ENCODE measurements around the gene CEP152. TPM values are rescaled to one million over a fixed set of nuclear protein-coding genes. Genes with fewer than 3 reads are reported as not detected.

CEP152 gene
- total RNA-seq, 1 experiment from 2014 or later, result 24.6 TPM

DNA sequence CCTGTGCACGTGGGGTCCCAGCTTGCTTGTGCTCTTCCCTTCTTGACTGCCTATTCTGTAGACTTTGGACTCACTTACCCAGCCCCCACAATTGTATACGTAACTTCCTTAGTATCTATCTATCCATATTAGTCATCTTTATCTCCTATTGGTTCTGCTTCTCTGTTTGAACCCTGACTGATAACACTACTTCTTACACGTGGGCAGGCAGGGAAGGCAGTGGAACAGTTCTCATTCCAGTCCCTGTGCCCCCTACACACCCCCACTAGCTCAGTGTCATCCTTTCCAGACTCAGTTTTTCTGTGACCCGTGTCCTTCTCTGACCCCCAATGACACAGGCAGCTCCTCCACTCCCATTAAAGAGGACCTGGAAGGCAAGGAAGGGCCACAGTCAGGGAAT is 91.2 kb downstream of the CEP152 start:
- Histone ChIP-seq H3K27ac (no peak overlapping the region), H3K27me3 (ENCODE audit: insufficient read depth, low read depth) (no peaks in the 10 kb centered on the region), H3K4me3 (no peak overlapping the region), H3K79me2 (ENCODE audit: low read depth) (no peaks in the 10 kb centered on the region), H3K4me1 (replicated peaks; ENCODE audit: insufficient read depth) (peaks cover 20% of the 10 kb centered on the region), H3F3A (ENCODE audit: insufficient read depth, low read depth) (peaks cover 10% of the 10 kb centered on the region; the same call in 1 of the 2 replicates), H3K4me2 (no peak overlapping the region), H3K36me3 (ENCODE audit: low read depth) (no peaks in the 10 kb centered on the region), H4K20me1 (ENCODE audit: insufficient read depth) (no peaks in the 10 kb centered on the region), H2AFZ (no peak overlapping the region), H3K9me3 (ENCODE audit: insufficient read depth, low read depth) (no peaks in the 10 kb centered on the region; the same call in 1 of the 2 replicates), H3K9me2 (ENCODE audit: insufficient read depth) (no peaks in the 10 kb centered on the region)
- BruUV-seq (replicated peaks), result no TSS peak
- POLR2A ChIA-PET (ENCODE audit: unreplicated experiment), result interaction anchor here (0.7 kb wide), 1 partner anchor 1646 kb away, joined by 3 read pairs; no protein-coding TSS in a partner anchor
- DNase-seq, result no peak
- CTCF ChIA-PET, result no interaction called here
- intact Hi-C loops (cut with micrococcal nuclease; ENCODE audit: unreplicated experiment), result no loop called here
- TF ChIP-seq, protein P1, sequence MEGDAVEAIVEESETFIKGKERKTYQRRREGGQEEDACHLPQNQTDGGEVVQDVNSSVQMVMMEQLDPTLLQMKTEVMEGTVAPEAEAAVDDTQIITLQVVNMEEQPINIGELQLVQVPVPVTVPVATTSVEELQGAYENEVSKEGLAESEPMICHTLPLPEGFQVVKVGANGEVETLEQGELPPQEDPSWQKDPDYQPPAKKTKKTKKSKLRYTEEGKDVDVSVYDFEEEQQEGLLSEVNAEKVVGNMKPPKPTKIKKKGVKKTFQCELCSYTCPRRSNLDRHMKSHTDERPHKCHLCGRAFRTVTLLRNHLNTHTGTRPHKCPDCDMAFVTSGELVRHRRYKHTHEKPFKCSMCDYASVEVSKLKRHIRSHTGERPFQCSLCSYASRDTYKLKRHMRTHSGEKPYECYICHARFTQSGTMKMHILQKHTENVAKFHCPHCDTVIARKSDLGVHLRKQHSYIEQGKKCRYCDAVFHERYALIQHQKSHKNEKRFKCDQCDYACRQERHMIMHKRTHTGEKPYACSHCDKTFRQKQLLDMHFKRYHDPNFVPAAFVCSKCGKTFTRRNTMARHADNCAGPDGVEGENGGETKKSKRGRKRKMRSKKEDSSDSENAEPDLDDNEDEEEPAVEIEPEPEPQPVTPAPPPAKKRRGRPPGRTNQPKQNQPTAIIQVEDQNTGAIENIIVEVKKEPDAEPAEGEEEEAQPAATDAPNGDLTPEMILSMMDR (conservative IDR thresholded peaks at IDR 0.05), result no peak
- TF ChIP-seq EZH2 (IDR thresholded peaks at IDR 0.05; ENCODE audit: low read depth), result no peak

DNA sequence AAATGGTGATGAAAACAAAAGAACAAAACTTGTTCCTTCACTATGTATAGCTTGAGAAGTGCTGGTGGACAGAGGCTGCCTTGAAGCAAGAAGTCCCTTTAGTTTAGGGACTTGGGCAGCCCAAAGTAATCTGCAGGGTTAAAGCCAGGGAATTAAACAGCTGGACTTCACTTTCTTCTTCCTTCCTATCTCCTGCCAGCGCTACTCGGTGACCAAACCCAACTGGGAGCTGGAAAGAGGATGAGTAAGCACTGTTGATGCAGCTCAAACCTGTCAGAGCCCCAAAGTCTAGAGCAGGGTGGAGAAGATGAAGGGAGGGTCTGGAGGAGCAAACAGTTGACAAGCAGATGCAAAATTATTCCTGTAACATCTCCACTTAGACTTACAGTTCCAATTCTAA is 92.2 kb downstream of the CEP152 start:
- no peak overlapping the region for H3K4me3 ChIP-seq
- no peaks in the 10 kb centered on the region for H3K9me2 ChIP-seq (ENCODE audit: insufficient read depth)
- H3K4me1 ChIP-seq (replicated peaks; ENCODE audit: insufficient read depth), result peaks cover 17% of the 10 kb centered on the region
- BruUV-seq (replicated peaks), result no TSS peak
- intact Hi-C loops (cut with micrococcal nuclease; ENCODE audit: unreplicated experiment), result no loop called here
- POLR2A ChIA-PET (ENCODE audit: unreplicated experiment), result no interaction called here
- H3K9me3 ChIP-seq (ENCODE audit: insufficient read depth, low read depth), result no peaks in the 10 kb centered on the region; the same call in 1 of the 2 replicates
- no peaks in the 10 kb centered on the region for H4K20me1 ChIP-seq (ENCODE audit: insufficient read depth)
- TF ChIP-seq, protein P1 (conservative IDR thresholded peaks at IDR 0.05), result no peak
- no peak for TF ChIP-seq EZH2 (IDR thresholded peaks at IDR 0.05; ENCODE audit: low read depth)
- no peak overlapping the region for H2AFZ ChIP-seq
- no peaks in the 10 kb centered on the region for H3K27me3 ChIP-seq (ENCODE audit: insufficient read depth, low read depth)
- no peaks in the 10 kb centered on the region for H3K36me3 ChIP-seq (ENCODE audit: low read depth)
- CTCF ChIA-PET, result no interaction called here
- H3K27ac ChIP-seq, result no peak overlapping the region
- DNase-seq, result no peak
- H3K79me2 ChIP-seq (ENCODE audit: low read depth), result no peaks in the 10 kb centered on the region
- H3K4me2 ChIP-seq, result no peak overlapping the region
- peaks cover 8% of the 10 kb centered on the region; the same call in 1 of the 2 replicates for H3F3A ChIP-seq (ENCODE audit: insufficient read depth, low read depth)

DNA sequence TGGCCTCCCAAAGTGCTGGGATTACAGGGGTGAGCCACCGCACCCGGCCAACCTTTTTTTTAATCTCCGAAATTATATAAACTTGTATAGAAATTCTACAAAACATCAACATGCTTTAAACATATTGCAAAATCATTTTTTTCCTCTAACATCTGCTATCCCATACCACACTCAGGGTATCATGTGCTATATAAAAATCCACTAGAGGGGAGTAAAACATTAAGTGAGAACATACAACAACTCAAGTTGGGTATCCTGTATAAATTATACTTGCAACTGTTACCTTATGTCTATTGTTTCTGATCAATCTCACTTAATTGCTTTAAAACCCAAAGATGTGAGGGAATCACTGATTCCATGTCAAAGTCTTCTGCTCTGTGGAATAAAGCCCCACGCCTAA is 93.4 kb downstream of the CEP152 start:
- no peak overlapping the region for H3K4me3 ChIP-seq
- no peaks in the 10 kb centered on the region for H3K79me2 ChIP-seq (ENCODE audit: low read depth)
- no peaks in the 10 kb centered on the region for H3K27me3 ChIP-seq (ENCODE audit: insufficient read depth, low read depth)
- no peak overlapping the region for H3K4me2 ChIP-seq
- TF ChIP-seq EZH2 (IDR thresholded peaks at IDR 0.05; ENCODE audit: low read depth), result no peak
- TF ChIP-seq, protein P1 (conservative IDR thresholded peaks at IDR 0.05), result no peak
- no peak for DNase-seq
- H3K4me1 ChIP-seq (replicated peaks; ENCODE audit: insufficient read depth), result peaks cover 7% of the 10 kb centered on the region
- intact Hi-C loops (cut with micrococcal nuclease; ENCODE audit: unreplicated experiment), result no loop called here
- H2AFZ ChIP-seq, result no peak overlapping the region
- H3F3A ChIP-seq (ENCODE audit: insufficient read depth, low read depth), result no peaks in the 10 kb centered on the region; the same call in 1 of the 2 replicates
- CTCF ChIA-PET, result interaction anchor here (0.6 kb wide), 1 partner anchor 81 kb away, joined by 3 read pairs; no protein-coding TSS in a partner anchor
- no peak overlapping the region for H3K27ac ChIP-seq
- H3K9me3 ChIP-seq (ENCODE audit: insufficient read depth, low read depth), result no peaks in the 10 kb centered on the region; the same call in 1 of the 2 replicates
- H3K36me3 ChIP-seq (ENCODE audit: low read depth), result no peaks in the 10 kb centered on the region
- BruUV-seq (replicated peaks), result no TSS peak
- POLR2A ChIA-PET (ENCODE audit: unreplicated experiment), result no interaction called here
- H3K9me2 ChIP-seq (ENCODE audit: insufficient read depth), result no peaks in the 10 kb centered on the region
- no peaks in the 10 kb centered on the region for H4K20me1 ChIP-seq (ENCODE audit: insufficient read depth)

All from PC-9 (cell line).